ENCODE measurements around the gene COL5A1.

COL5A1 gene

GRCh38 chr9:134744385-134745295 lies 103.0 kb downstream of the COL5A1 start:
- DNase-seq (ENCODE audit: low spot score) = no peak

GRCh38 chr9:134747951-134748489 lies 106.4 kb downstream of the COL5A1 start:
- DNase-seq (ENCODE audit: low spot score) = no peak

DNA sequence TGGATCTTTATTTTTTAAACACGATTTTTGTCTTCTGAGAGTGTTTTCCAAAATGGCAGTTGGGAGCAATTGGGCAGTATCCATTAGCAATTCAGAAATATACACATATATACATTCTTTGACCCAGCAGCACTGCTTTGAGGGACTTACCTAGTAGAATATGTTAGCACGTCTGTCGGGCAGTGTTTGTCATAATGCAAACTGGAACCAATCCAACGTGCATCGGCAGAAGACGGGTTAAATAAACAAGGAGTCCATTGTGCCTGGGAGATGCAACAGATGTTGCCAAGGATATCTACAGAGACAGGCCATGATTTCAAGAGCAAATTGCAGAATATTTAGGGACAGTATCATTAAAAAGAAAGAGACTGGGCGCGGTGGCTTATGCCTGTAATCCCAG lies 107.0 kb downstream of the COL5A1 start:
- no peak for DNase-seq (ENCODE audit: low spot score)

GRCh38 chr9:134750450-134751155 lies 109.0 kb downstream of the COL5A1 start:
- no peak for DNase-seq (ENCODE audit: low spot score)

DNA sequence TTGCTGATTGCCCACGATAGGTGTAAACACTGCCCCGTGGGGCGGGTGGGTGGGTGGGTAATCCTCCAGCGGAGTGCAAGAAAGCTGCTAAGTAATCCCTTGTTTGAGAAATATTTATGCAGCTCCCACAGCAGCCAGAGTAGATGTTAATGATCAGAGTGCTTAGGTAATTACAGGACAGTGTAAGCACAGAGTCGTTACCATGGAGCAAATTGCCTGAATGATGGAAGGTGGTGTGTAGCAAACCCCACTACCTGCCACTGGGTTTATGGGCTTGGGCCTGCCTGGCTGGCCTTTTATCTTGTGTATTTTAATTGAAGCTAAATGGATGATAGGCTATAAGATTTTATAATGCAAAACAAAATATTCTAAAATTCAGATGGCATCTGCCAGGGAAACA lies 110.0 kb downstream of the COL5A1 start:
- DNase-seq (ENCODE audit: low spot score) = no peak

DNA sequence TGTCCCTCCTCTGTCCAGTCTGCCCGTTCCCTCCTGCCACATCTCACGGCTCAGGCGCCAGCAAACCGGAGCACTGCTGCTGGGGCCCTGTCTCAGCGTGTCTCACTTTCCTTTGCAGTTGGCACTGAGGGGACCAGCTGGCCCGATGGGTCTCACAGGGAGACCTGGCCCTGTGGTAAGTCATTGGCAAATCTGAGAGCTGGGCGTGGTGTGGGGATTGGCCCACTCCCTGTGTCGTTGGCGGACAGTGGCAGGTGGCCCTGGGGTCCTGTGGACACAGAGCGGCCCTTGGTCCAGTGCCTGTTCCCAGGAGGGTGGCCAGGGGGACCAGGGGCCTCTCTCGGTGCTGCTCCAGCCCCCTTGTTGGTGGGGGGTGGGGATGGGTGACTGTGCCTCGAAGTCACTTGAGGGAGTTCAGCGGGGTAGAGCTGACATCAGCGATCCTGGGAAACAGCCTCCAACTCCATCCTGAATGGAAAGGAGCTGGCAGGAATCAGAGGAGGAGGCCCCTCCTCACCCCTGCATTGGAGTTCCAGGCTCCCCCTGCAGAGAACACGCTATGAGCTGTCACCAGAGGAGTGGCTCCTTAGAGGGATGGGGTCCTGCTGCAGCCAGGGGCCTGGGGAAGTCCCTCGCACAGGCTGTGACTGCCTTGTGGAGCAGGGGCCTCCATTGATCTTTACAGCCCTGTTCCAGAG lies 111.0 kb downstream of the COL5A1 start:
- no peak for DNase-seq (ENCODE audit: low spot score)

DNA sequence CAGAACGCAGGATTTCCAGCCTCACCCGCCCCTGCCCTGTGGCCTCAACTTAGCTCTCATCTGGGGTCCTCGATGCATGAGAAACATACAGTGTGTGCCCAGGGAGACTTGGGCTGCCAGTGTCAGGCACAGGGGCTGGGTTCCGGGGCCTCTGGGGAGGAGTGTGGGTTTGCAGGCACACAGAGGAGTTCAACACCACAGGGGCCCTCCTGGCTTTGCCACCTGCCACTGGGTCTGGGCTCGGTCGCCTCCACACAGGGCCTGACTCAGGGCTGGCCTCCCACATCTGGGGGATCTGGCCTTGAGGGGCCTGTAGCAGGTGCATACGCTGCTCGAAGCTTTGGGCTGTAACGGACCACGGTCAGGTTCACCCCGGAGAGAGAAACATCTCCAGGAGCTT lies 111.6 kb downstream of the COL5A1 start:
- DNase-seq (ENCODE audit: low spot score) = no peak

DNA sequence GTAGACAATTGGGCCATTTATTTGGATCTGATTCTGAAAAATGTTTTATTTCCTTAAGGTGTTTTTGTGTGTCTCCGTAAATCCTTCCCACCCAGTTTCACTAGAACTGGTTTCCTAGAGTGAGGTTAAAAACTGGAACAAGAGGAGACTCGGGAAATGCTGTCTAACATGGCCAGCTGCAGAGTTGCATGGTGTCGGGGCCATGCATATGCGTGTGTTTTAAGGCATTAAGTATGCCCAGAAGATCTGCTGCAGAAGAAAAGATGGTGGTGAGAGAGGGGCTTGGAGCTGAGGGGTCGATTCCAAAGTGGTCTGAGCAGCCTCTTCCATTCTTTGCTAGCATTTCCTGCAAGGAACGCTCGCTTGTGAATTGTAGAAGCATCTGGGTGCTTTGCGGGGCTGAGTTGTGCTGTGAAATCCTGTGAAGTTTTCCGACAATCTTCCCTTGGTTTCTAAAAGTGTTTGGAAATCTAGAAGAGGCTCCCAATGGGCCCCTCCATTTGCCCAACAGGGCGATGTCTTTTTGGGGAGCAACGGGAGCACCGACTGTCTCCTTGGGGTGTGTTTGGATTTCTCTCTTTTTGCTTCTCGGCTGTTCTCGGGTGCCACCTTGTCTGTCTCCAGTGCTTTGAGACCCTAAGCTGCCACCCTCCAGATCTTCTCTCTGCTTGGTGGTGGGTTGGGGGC lies 113.8 kb downstream of the COL5A1 start:
- no peak for DNase-seq (ENCODE audit: low spot score)

DNA sequence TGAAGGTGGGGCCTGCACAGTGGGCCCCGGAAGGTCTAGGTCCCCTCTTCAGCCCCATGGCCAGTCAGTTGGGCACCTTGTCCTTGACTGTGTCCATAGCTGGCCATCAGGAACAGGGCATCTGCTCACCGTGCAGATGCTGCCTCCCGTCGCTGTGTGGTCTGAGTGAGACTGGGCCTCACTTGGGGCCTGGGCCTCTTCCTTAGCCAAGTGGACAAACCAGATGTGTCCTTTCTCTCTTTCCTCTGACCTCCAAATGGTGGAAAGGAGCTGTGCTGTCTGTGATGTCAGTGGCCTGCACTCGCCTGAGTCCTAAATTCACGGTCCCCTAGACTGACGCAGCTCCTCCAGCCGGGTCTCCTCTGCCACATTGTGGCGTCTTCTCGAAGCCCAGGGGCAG lies 114.5 kb downstream of the COL5A1 start:
- DNase-seq (ENCODE audit: low spot score) = no peak

DNA sequence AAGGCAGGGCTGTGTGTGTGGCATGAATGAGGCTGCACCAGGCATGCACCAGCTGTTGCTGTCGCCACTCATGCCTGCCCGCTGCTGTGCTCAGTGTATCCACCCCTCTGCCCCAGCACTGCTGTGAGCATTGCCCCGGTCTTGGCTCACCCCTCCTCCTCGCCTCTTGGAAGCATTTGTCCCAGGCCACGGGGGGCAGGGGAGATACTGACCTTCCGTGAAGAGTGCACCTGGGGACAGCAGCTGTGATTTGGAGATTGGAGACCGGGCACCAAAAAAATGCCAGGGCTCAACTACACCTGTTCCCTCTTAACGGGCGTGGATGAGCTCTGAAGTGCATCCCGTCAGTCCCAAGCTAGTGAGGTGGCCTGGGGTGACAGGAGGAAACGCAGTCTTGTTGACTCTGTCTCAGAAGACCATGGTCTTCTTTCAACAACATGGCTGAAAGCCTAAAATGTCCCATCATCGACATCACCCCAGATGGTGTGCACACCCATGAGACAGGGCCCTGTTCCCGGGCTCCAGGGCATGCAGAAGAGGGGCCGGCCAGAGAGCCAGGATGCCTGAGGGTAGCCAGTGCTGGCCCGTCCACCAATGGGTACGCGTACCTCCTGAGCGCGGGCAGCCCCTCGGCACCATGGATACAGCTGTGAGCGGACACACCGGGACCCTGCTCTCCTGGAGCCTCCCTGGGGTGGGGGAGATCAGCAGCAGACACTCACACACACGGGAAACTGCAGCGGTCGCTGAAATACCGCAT lies 115.8 kb downstream of the COL5A1 start:
- no peak for DNase-seq (ENCODE audit: low spot score)

GRCh38 chr9:134758949-134759607 lies 117.5 kb downstream of the COL5A1 start:
- no peak for DNase-seq (ENCODE audit: low spot score)

GRCh38 chr9:134759913-134760312 lies 118.3 kb downstream of the COL5A1 start:
- DNase-seq (ENCODE audit: low spot score) = no peak

GRCh38 chr9:134760750-134761420 lies 119.3 kb downstream of the COL5A1 start:
- no peak for DNase-seq (ENCODE audit: low spot score)

DNA sequence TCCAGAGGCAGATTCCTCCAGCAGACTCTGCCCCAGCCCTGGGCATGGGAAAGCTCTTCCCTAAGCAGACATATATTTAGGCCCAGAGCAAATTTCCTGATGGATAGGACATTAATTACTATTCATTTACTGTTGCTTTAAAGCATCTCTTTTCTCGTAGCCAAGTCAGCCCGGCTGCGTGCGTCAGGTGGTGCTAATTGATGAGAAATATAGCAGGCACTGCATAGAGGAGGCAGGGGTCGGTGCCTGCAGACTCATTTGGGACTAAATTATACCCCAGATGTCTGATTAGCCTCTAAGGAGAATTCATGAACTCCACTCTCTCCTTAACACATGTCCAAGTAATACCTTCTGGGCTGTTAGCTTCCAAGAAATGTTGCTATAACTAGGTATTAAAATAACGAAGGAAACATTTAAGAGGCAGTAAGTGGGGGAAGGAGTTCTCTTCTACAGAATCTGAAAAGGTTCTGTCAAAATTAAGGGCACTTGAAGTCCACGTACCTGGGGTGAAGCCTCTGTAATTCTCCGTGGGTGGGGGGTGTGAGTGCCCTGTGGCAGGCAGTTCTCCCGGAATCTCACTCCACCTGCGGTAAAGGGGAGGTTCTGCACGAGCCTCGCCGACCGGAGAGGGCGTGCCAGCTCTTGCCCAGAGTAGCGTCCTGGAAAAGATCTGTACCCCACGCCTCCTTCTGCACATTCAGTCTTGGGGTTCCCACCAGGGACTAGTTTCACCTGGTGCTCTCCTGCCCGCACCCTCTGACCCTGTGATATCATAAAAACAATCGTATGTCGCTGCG lies 123.1 kb downstream of the COL5A1 start:
- no peak for DNase-seq (ENCODE audit: low spot score)

DNA sequence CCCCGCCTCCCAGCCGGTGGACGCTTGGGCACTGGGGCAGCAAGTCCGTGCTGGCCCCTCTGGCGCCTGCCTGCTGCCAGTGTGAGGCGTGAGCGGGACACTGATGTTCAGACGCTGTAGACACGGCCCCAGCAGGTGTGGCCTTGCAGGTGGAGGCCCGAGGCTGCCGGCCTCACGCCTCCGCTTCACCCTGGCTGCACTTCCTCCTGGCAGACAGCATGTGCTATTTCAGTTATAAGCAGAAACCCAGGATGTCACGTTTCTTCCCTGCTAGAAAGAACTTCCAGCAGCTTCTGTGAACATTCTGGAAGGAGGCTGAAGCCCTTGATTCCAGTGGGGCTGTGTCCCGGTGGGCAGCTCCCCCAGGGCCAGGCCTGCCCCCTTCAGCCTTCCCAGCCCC lies 124.2 kb downstream of the COL5A1 start:
- DNase-seq (ENCODE audit: low spot score) = no peak

- no peak for DNase-seq (ENCODE audit: low spot score)
Measured at GRCh38 chr9:134766587-134766986, 125.0 kb downstream of the COL5A1 start.

GRCh38 chr9:134768332-134768708 lies 126.7 kb downstream of the COL5A1 start:
- DNase-seq (ENCODE audit: low spot score) = no peak

DNA sequence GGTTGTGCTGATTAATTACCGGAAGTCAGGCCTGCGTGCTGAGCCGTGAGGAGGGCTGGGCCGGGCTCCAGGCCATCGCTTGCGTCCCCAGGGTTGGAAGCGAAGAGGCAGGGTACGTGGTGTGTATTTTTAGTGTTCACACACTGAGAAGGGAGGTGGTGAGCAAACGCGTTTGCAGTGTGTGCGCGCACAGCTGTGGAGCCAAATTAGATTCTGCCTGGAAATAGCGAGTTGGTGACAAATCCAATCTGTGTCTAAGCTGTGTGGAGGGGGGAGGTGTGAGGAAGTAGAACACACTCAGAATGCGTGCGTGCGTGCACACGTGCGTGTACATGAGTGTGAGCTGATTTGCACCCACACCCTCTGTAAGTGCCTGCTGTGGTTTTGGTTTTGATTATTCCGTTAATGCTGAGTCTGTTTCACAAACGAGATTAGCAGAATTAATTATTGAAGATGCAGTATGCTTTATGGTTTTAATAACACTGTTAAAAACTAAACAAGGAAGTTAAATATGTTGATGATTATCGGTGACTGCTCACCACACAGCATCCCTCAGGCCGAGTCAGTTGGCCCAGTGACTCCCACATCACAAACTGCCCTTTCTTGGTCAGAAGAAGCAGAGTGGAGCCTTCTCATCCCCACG lies 127.2 kb downstream of the COL5A1 start:
- DNase-seq (ENCODE audit: low spot score) = no peak

Measured in globus pallidus (tissue), 1 donor.